Mononuclear cell (primary cell): ENCODE results near the gene GSTO2. TPM values are rescaled to one million over a fixed set of nuclear protein-coding genes. Genes with fewer than 3 reads are reported as not detected.

Experiments used
- H3K27me3 ChIP-seq: 2 replicates; pipeline ENCODE4 v1.6.0; 2011; ENCODE audit warnings: low read length, control low read depth; ENCODE audit not compliant: insufficient read depth
- H3K4me1 ChIP-seq: 2 replicates; pipeline ENCODE4 v1.5.1; 2011; ENCODE audit warnings: mild to moderate bottlenecking, low read length, control low read depth; ENCODE audit not compliant: insufficient read depth
- H3K4me3 ChIP-seq: 2 replicates; pipeline ENCODE4 v1.5.1; 2011; ENCODE audit warnings: mild to moderate bottlenecking, low read length, moderate library complexity
- H3K9me3 ChIP-seq: 2 replicates; pipeline ENCODE4 v1.5.1; 2011; ENCODE audit warnings: low read depth, mild to moderate bottlenecking, control low read depth, low read length
- total RNA-seq: library from RNA; depleted of rRNA; stranded (reverse); fragments of >200 nt; gene quantifications from one replicate; pipeline ENCODE4 v1.2.3, GENCODE V29; 2012

Gene GSTO2
- total RNA-seq, 1 donor: 0.84 TPM

DNA sequence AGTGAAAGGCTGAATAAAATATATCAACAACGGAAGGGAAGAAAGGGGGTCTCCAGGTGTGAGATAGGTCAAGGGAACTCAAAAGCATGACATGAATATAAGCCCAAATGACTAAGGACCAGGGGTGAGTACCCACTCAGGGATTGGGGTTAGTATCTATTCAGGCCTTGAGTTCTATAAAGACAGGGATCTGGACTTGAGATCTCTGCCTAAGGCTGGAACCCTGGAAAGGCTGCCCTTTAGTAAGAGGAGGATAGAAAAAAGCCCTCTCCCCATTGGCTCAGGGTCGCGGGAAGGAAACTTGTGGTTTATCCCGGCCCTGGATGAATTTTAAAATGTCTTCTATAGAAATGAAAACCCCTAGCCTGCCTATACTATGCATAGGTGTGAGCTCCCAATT, 71.7 kb downstream of the GSTO2 start:
- no peaks in the 10 kb centered on the region for H3K9me3 ChIP-seq
- H3K27me3 ChIP-seq: no peaks in the 10 kb centered on the region

DNA sequence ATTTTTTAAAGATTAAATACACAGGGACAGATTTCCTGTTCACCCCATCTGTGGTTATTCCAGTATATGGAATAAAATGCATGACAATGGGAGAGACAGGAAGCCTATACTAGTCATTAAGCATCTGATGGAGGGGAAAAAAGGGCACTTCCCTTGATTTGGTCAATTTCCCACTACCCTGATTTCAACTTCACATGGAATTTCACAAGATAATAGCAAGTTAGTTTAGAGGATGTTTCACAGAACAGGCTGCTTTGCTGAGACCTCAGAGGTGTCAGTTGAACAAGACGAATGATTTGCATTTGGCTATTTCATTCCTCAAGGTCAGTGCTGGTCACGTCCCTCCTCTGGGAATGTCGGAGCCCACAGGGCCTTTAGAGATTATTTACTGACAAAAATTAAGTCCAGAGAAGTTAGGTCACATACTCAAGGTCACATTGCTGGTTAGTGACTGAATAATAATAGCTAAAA, 74.0 kb downstream of the GSTO2 start:
- no peaks in the 10 kb centered on the region for H3K9me3 ChIP-seq

More for the DNA sequence above, 71.7 kb downstream of the GSTO2 start:
- Histone ChIP-seq H3K4me3 (no peak overlapping the region), H3K4me1 (peaks cover 31% of the 10 kb centered on the region)

DNA sequence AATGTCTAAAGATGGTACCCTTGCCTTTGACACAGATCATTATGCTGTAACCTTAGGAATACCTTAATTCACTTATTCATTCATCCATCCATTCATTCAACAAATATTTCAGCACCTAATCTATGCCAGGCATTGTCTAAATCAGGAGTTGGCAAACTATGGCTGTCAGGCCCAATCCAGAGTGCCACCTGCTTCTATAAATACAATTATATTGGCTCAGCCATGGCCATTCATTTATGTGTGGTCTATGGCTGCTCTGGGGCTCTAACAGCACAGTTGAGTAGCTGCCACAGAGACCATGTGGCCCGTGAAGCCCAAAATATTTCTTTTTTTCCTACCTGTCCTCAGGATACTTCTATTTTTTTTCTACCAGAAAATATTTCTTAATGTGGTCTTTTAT, 75.2 kb downstream of the GSTO2 start:
- Histone ChIP-seq H3K27me3 (no peaks in the 10 kb centered on the region), H3K9me3 (no peaks in the 10 kb centered on the region), H3K4me3 (no peak overlapping the region), H3K4me1 (peaks cover 39% of the 10 kb centered on the region)

More for the DNA sequence above, 74.0 kb downstream of the GSTO2 start:
- Histone ChIP-seq H3K27me3 (no peaks in the 10 kb centered on the region), H3K4me1 (peaks cover 31% of the 10 kb centered on the region), H3K4me3 (no peak overlapping the region)

DNA sequence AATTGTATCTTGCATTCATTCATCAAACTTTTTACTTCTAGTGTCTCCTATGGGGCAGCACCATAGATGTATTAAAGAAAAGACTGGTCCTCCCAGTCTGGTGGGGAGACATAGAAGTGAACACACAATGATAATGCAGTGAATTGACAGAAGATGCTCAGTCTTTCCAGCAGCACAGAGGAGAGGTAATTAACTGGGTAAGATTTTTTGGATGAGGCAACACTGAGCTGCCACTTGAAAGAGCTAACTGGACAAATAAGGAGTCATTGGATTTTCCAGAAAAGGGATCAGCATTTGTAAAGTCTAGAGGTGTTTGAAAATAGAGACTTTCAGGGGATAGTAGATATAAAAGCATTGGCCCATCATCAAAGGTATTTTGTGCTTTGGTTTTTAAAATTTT, 76.5 kb downstream of the GSTO2 start:
- H3K4me1 ChIP-seq: peaks cover 42% of the 10 kb centered on the region

DNA sequence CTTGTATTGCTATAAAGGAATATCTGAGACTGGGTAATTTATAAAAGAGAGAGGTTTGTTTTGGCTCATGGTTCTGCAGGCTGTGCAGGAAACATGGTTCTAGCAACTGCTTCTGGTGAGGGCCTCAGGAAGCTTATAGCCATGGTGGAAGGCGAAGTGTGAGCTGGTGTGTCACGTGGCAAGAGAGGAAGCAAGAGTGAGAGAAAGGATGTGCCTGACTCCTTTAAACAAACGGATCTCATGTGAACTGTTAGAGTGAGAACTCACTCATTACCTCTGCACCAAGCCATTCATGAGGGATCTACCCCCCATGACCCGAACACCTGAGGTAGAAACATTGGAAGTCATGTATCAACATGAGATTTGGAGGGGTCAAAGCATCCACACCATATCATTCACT, 77.0 kb downstream of the GSTO2 start:
- Histone ChIP-seq H3K27me3 (no peaks in the 10 kb centered on the region), H3K4me3 (no peak overlapping the region), H3K9me3 (no peaks in the 10 kb centered on the region), H3K4me1 (peaks cover 46% of the 10 kb centered on the region)

More for the DNA sequence above, 76.5 kb downstream of the GSTO2 start:
- H3K27me3 ChIP-seq: no peaks in the 10 kb centered on the region
- no peaks in the 10 kb centered on the region for H3K9me3 ChIP-seq
- H3K4me3 ChIP-seq: no peak overlapping the region

DNA sequence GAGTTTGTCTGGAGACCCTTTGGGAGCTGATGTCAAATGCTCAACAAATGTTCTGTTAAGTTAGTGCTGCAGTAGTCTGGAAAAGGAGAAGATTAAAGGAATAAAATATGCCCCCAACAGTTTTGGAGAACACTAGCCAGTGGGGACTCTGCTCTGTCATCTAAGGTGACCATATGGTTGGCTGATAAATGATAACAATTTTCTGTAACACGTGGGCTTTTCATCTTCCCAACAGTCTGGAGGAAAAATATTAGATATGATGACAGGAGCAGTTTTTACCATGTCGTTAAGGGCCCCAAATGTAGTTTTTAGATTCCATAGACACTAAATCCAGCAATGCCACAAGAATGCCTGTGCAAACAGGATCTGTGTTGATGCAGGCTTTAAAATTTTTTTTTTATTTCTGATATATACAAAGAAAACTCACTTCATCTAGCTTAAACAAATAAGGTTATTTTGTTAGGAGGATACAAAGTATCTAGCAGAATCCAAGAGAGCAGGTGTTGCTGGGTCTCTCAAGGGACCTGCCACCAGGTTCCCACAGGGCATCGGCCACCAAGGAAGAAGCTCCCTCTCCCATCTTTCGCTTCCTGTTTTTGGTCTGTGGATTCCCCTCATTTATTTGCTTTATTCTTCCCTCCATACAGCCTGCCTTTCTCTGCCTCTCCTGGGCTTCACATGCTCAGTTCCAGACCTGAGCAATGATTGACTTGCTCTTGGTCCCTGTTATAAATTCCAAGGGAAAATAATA, 78.5 kb downstream of the GSTO2 start:
- Histone ChIP-seq H3K4me3 (no peak overlapping the region), H3K4me1 (peaks cover 58% of the 10 kb centered on the region), H3K9me3 (no peaks in the 10 kb centered on the region), H3K27me3 (no peaks in the 10 kb centered on the region)

DNA sequence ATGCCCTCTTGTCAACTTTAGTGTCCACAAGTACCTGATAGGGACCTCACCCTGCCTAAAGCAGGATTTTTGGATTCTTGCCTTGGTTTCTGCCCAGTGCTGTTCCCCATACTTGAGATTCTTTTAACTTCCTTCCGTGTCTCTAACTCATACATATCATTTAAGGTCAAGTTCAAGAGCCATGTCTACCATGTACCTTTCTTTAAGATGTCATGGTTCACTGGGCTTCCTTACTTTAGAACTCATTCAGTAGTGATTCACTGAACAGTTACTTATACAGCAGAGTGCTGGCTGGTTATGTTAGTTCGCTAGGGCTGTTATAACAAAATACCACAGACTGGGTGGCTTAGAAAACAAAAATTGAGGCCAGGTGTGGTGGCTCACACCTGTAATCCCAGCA, 79.6 kb downstream of the GSTO2 start:
- Histone ChIP-seq H3K4me1 (peaks cover 69% of the 10 kb centered on the region), H3K9me3 (no peaks in the 10 kb centered on the region), H3K27me3 (no peaks in the 10 kb centered on the region), H3K4me3 (no peak overlapping the region)

DNA sequence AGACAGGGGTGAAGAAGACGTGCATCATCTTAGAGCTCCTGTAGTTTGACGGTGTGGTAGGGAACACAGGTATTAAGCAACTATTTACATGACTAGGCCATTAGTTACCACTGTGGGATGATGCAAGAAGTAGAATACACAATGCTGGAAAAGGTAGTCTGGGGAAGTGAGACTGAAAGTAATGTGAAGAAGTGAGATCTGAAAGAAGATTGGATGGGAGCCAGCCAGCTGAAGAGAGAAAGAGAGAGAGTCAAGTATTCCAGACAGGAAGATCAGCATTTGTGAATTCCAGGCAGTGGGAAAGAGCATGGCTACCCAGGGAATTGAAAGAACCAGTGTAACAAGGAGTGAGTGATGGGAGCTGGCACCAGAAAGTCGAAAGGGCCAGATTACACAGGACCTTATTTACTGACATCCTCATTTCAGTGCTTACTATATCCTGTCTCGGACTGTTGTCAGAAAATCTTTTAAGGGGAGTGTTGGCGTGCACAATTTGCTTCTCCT, 80.7 kb downstream of the GSTO2 start:
- peaks cover 78% of the 10 kb centered on the region for H3K4me1 ChIP-seq
- H3K9me3 ChIP-seq: no peaks in the 10 kb centered on the region
- no peaks in the 10 kb centered on the region for H3K27me3 ChIP-seq
- no peak overlapping the region for H3K4me3 ChIP-seq

DNA sequence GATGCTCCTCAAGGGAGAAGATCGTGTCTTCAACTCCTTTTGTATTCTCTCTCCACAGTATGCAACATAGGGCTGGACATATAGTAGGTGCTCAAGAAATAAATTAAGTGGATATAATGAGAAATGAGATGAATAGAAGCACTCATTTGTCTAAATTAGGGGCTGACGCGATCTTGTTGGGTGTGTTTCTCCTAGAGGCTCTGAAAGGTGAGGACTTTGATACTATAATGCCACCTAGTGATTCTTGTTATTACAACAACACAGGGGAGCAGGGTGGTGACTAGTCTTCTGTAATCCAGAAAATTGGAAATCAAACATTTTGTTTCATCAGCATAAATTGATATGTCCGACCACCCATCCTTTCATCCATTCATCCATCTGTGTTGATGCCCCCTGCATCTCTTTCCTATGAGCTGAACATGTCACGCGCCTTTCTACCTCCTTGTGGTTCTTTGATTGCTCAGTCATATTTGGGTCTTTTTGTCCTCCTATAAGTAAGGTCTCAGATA, 81.2 kb downstream of the GSTO2 start:
- Histone ChIP-seq H3K4me3 (no peak overlapping the region), H3K9me3 (no peaks in the 10 kb centered on the region), H3K27me3 (no peaks in the 10 kb centered on the region), H3K4me1 (peaks cover 83% of the 10 kb centered on the region)

DNA sequence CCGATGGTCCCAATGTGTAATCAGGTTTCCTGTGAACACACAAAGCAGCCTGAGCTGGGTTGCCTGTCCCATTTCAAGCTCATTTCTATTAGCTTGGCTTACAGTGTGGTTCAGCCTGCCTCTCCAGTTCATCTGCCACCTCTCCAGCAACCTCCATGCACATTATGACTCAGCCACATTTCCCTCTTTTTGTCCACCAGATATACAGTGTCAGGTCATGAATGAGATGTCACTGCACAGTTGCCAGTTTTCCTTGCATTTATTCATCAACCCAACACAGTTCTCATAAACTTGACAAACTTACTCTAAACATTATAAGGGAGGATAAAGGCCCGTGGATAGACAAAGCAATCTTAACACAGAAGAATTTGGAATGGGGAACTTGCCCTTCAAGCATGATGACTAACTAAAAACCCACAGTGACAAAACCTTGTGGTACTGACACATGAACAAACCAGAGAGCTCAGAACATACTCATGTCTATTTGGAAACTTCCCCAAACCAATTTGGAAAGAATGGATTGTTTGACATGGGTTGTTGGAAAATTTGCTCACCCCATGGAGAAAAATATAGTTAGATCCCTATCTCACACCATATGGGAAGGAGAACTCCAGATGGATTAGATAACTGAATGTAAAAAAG, 82.2 kb downstream of the GSTO2 start:
- Histone ChIP-seq H3K4me1 (peaks cover 82% of the 10 kb centered on the region), H3K4me3 (no peak overlapping the region), H3K27me3 (no peaks in the 10 kb centered on the region), H3K9me3 (no peaks in the 10 kb centered on the region)

DNA sequence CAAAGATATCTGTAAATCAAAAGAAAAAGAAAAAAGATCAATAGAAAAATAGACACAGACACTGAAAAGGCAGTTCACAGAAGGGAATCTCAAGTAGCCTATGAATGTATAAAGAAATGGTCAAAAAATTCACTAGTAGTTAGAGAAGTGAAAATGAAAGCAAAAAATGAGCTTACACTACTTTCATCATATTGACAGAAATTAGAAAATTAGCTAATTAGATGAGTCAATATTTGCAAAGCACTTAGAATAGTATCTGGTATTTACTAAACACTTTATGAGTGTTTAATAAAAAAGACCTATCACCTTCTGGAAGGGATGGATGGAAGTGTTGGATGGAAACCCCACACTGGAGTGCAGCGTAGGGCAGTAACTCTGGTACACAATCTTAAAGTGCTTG, 82.9 kb downstream of the GSTO2 start:
- H3K9me3 ChIP-seq: no peaks in the 10 kb centered on the region
- H3K4me1 ChIP-seq: peaks cover 80% of the 10 kb centered on the region
- no peaks in the 10 kb centered on the region for H3K27me3 ChIP-seq
- no peak overlapping the region for H3K4me3 ChIP-seq

DNA sequence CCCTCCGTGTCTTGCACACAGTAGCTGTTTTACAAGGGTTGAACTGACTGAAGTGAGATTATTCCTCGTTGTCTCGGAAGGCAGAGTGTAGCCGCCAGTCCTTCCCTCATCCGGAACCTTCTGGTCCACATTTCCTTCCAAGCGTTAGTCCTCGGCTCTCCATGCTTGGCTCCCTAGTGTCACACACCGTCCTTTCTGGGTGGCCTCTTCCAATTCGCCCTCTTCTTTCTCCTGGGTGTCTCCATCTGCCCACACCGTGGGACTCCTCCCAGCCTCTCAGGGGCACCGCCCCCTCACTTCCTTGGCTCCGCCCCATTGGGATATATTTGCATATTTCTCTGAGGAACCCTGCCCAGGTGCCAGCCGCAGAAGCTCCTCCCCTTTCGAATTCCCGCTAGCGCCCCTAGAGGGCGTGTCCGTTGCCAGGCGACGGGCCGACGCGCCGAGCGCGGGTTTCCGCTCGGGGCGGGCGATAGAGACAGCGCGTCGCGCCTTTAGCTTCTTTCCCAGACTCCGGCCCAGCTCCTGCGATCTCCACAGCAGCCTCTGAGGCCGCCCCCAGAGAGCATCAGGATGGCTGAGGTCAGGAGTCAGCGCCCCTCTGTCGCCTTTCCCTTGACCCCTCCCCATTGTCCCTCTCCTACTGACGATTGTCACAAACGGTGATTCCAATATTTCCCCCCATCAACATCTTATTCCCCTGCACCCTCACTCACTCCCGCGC, 84.5 kb downstream of the GSTO2 start, which contains the start of gene CFAP58:
TSS of gene CFAP58 (plus strand) at position 509 of the 724 bp plus-strand sequence. CDS start at position 574, 65 bp downstream.
- peak within 1 kb of the TSS; percentile 21 for H3K4me3 ChIP-seq
- peaks cover 65% of the 10 kb centered on the region for H3K4me1 ChIP-seq
- H3K27me3 ChIP-seq: no peaks in the 10 kb centered on the region
- H3K9me3 ChIP-seq: no peaks in the 10 kb centered on the region
